ENCODE data around the gene RBBP8. TPM values are rescaled to one million over a fixed set of nuclear protein-coding genes. Genes with fewer than 3 reads are reported as not detected.

The RBBP8 gene
- polyA plus RNA-seq, 3 donors: 5.8 to 9.6 (median 7.8) TPM

- H3K4me1 Mint-ChIP-seq: peaks cover 1% of the 10 kb centered on the region
- H3K4me3 Mint-ChIP-seq: no peak overlapping the region
- H3K9me3 Mint-ChIP-seq: no peaks in the 10 kb centered on the region
- no peak for TF ChIP-seq CTCF (IDR thresholded peaks at IDR 0.05)
- no peaks in the 10 kb centered on the region for H4K20me1 ChIP-seq (ENCODE audit: insufficient read depth, low read length)
- H3K79me2 ChIP-seq (ENCODE audit: insufficient read depth, low read length): no peaks in the 10 kb centered on the region
- H3K4me1 ChIP-seq (ENCODE audit: control insufficient read depth in 1 of 2, insufficient read depth in 2 of 2, low read length in 2 of 2): no peaks in the 10 kb centered on the region
- H2AFZ ChIP-seq (ENCODE audit: insufficient read depth, low read depth, low read length, poor library complexity, severe bottlenecking): no peak overlapping the region
- no peak overlapping the region for H3K27ac Mint-ChIP-seq
- 95% methylated on average over 3 of the region's 5 CpGs for WGBS (ENCODE audit: insufficient coverage)
- peaks cover 0 to 8% of the 10 kb centered on the region in 2 donors for H3K36me3 ChIP-seq (replicated peaks in 1 of 2; ENCODE audit: control insufficient read depth in 1 of 2, insufficient read depth in 2 of 2, low read length in 2 of 2)
- H3K36me3 Mint-ChIP-seq: peaks cover 2% of the 10 kb centered on the region in 2 donors
- no peaks in the 10 kb centered on the region for H3K9me3 ChIP-seq (replicated peaks in 1 of 2; ENCODE audit: control insufficient read depth in 1 of 2, insufficient read depth in 1 of 2, low read length in 2 of 2)
- no peak overlapping the region for H3K4me3 ChIP-seq (replicated peaks in 1 of 3; ENCODE audit: low read depth in 2 of 3, low read length in 3 of 3)
- no peak overlapping the region for H3K9ac ChIP-seq (ENCODE audit: insufficient read depth, low read length, poor library complexity, severe bottlenecking)
- no peak overlapping the region for H3K4me2 ChIP-seq (replicated peaks; ENCODE audit: extremely low read depth, low read length, poor library complexity, severe bottlenecking)
- no peak for DNase-seq
- no peaks in the 10 kb centered on the region for H3K27me3 ChIP-seq (ENCODE audit: control insufficient read depth in 2 of 2, insufficient read depth in 2 of 2, low read length in 2 of 2)
- intact Hi-C loops (cut with micrococcal nuclease): loop anchor here in 1 of 2 donors (5.0 kb wide), 1 partner anchor 379 kb away; no protein-coding TSS in a partner anchor
- no peaks in the 10 kb centered on the region for H3K27me3 Mint-ChIP-seq (ENCODE audit: low read depth in 3 of 3)
- H3K27ac ChIP-seq (ENCODE audit: low read depth in 1 of 2, low read length in 2 of 2): no peak overlapping the region
Observed at GRCh38 chr18:23033056-23033455, 99.9 kb downstream of the RBBP8 start.

- no peaks in the 10 kb centered on the region for H3K36me3 Mint-ChIP-seq
- WGBS (ENCODE audit: insufficient coverage): 52% methylated on average over 2 of the region's 3 CpGs
- no peak for TF ChIP-seq CTCF (IDR thresholded peaks at IDR 0.05)
- Histone ChIP-seq H3K9ac (ENCODE audit: insufficient read depth, low read length, poor library complexity, severe bottlenecking) (no peak overlapping the region), H2AFZ (ENCODE audit: insufficient read depth, low read depth, low read length, poor library complexity, severe bottlenecking) (no peak overlapping the region), H4K20me1 (ENCODE audit: insufficient read depth, low read length) (no peaks in the 10 kb centered on the region), H3K27ac (ENCODE audit: low read depth in 1 of 2, low read length in 2 of 2) (no peak overlapping the region), H3K79me2 (ENCODE audit: insufficient read depth, low read length) (no peaks in the 10 kb centered on the region), H3K36me3 (replicated peaks in 1 of 2; ENCODE audit: control insufficient read depth in 1 of 2, insufficient read depth in 2 of 2, low read length in 2 of 2) (no peaks in the 10 kb centered on the region), H3K9me3 (replicated peaks in 1 of 2; ENCODE audit: control insufficient read depth in 1 of 2, insufficient read depth in 1 of 2, low read length in 2 of 2) (no peaks in the 10 kb centered on the region), H3K27me3 (ENCODE audit: control insufficient read depth in 2 of 2, insufficient read depth in 2 of 2, low read length in 2 of 2) (no peaks in the 10 kb centered on the region), H3K4me3 (replicated peaks in 1 of 3; ENCODE audit: low read depth in 2 of 3, low read length in 3 of 3) (no peak overlapping the region), H3K4me1 (ENCODE audit: control insufficient read depth in 1 of 2, insufficient read depth in 2 of 2, low read length in 2 of 2) (no peaks in the 10 kb centered on the region), H3K4me2 (replicated peaks; ENCODE audit: extremely low read depth, low read length, poor library complexity, severe bottlenecking) (no peak overlapping the region)
- peaks cover 0 to 3% (median 0%) of the 10 kb centered on the region in 7 donors for H3K9me3 Mint-ChIP-seq
- intact Hi-C loops (cut with micrococcal nuclease): no loop called here
- peaks cover 0 to 5% (median 0%) of the 10 kb centered on the region in 3 donors for H3K27me3 Mint-ChIP-seq (ENCODE audit: low read depth in 3 of 3)
- H3K27ac Mint-ChIP-seq: no peak overlapping the region
- no peak for DNase-seq
- H3K4me3 Mint-ChIP-seq: no peak overlapping the region
- peaks cover 1% of the 10 kb centered on the region for H3K4me1 Mint-ChIP-seq
Observed at GRCh38 chr18:23036660-23037201, 103.6 kb downstream of the RBBP8 start.
